ENCODE measurements around the gene CADM2. TPM values are rescaled to one million over a fixed set of nuclear protein-coding genes. Genes with fewer than 3 reads are reported as not detected.

The CADM2 gene
- total RNA-seq, 2 experiments from 2014 or later: not detected

GRCh38 chr3:85535517-85535916, 576.7 kb downstream of the CADM2 start:
- intact Hi-C loops (cut with micrococcal nuclease): no loop called here
- H3K4me1 Mint-ChIP-seq (ENCODE audit: low read depth): no peaks in the 10 kb centered on the region
- H3K4me3 Mint-ChIP-seq: no peak overlapping the region
- H3K36me3 Mint-ChIP-seq (ENCODE audit: low read depth): no peaks in the 10 kb centered on the region
- H3K27ac Mint-ChIP-seq: no peak overlapping the region
- CTCF ChIA-PET: no interaction called here
- H3K27me3 Mint-ChIP-seq (ENCODE audit: low read depth): no peaks in the 10 kb centered on the region
- peaks cover 3% of the 10 kb centered on the region for H3K9me3 Mint-ChIP-seq
- no peak for DNase-seq

GRCh38 chr3:85539232-85539631, 580.4 kb downstream of the CADM2 start:
- peaks cover 2% of the 10 kb centered on the region for H3K9me3 Mint-ChIP-seq
- CTCF ChIA-PET: no interaction called here
- no peak overlapping the region for H3K4me3 Mint-ChIP-seq
- H3K27ac Mint-ChIP-seq: no peak overlapping the region
- no peaks in the 10 kb centered on the region for H3K4me1 Mint-ChIP-seq (ENCODE audit: low read depth)
- DNase-seq: no peak
- no peaks in the 10 kb centered on the region for H3K27me3 Mint-ChIP-seq (ENCODE audit: low read depth)
- H3K36me3 Mint-ChIP-seq (ENCODE audit: low read depth): no peaks in the 10 kb centered on the region
- intact Hi-C loops (cut with micrococcal nuclease): no loop called here

GRCh38 chr3:85554153-85554552, 595.4 kb downstream of the CADM2 start:
- CTCF ChIA-PET: no interaction called here
- Mint-ChIP-seq H3K27me3 (ENCODE audit: low read depth) (no peaks in the 10 kb centered on the region), H3K4me1 (ENCODE audit: low read depth) (no peaks in the 10 kb centered on the region), H3K36me3 (ENCODE audit: low read depth) (no peaks in the 10 kb centered on the region), H3K9me3 (no peaks in the 10 kb centered on the region), H3K4me3 (no peak overlapping the region), H3K27ac (no peak overlapping the region)
- intact Hi-C loops (cut with micrococcal nuclease): no loop called here
- DNase-seq: no peak

- Mint-ChIP-seq H3K4me1 (ENCODE audit: low read depth) (no peaks in the 10 kb centered on the region), H3K27me3 (ENCODE audit: low read depth) (no peaks in the 10 kb centered on the region), H3K36me3 (ENCODE audit: low read depth) (no peaks in the 10 kb centered on the region), H3K27ac (no peak overlapping the region), H3K4me3 (no peak overlapping the region), H3K9me3 (no peaks in the 10 kb centered on the region)
- intact Hi-C loops (cut with micrococcal nuclease): no loop called here
- CTCF ChIA-PET: no interaction called here
- DNase-seq: no peak
These were observed 601.4 kb downstream of the CADM2 start for GRCh38 chr3:85560088-85560785.

GRCh38 chr3:85567071-85567676, 608.4 kb downstream of the CADM2 start:
- Mint-ChIP-seq H3K4me1 (ENCODE audit: low read depth) (no peaks in the 10 kb centered on the region), H3K4me3 (no peak overlapping the region), H3K27me3 (ENCODE audit: low read depth) (no peaks in the 10 kb centered on the region), H3K36me3 (ENCODE audit: low read depth) (no peaks in the 10 kb centered on the region), H3K9me3 (no peaks in the 10 kb centered on the region), H3K27ac (no peak overlapping the region)
- CTCF ChIA-PET: interaction anchor here (0.6 kb wide), 1 partner anchor 55 kb away, joined by 3 read pairs; no protein-coding TSS in a partner anchor
- peak; percentile 51 for DNase-seq
- intact Hi-C loops (cut with micrococcal nuclease): loop anchor here (2.0 kb wide), 1 partner anchor 1018 kb away; no protein-coding TSS in a partner anchor

GRCh38 chr3:85570819-85571218, 612.0 kb downstream of the CADM2 start:
- Mint-ChIP-seq H3K27me3 (ENCODE audit: low read depth) (no peaks in the 10 kb centered on the region), H3K9me3 (no peaks in the 10 kb centered on the region), H3K4me1 (ENCODE audit: low read depth) (no peaks in the 10 kb centered on the region), H3K27ac (no peak overlapping the region), H3K4me3 (no peak overlapping the region), H3K36me3 (ENCODE audit: low read depth) (no peaks in the 10 kb centered on the region)
- no peak for DNase-seq
- intact Hi-C loops (cut with micrococcal nuclease): no loop called here
- CTCF ChIA-PET: no interaction called here

GRCh38 chr3:85571835-85572234, 613.0 kb downstream of the CADM2 start:
- Mint-ChIP-seq H3K36me3 (ENCODE audit: low read depth) (no peaks in the 10 kb centered on the region), H3K9me3 (no peaks in the 10 kb centered on the region), H3K4me1 (ENCODE audit: low read depth) (no peaks in the 10 kb centered on the region), H3K4me3 (no peak overlapping the region), H3K27me3 (ENCODE audit: low read depth) (no peaks in the 10 kb centered on the region), H3K27ac (no peak overlapping the region)
- intact Hi-C loops (cut with micrococcal nuclease): no loop called here
- CTCF ChIA-PET: interaction anchor here (0.6 kb wide), 2 partner anchors 9 to 23 kb away, joined by 3 read pairs; no protein-coding TSS in a partner anchor
- no peak for DNase-seq

GRCh38 chr3:85572426-85572825, 613.6 kb downstream of the CADM2 start:
- Mint-ChIP-seq H3K27me3 (ENCODE audit: low read depth) (no peaks in the 10 kb centered on the region), H3K36me3 (ENCODE audit: low read depth) (no peaks in the 10 kb centered on the region), H3K9me3 (no peaks in the 10 kb centered on the region), H3K4me1 (ENCODE audit: low read depth) (no peaks in the 10 kb centered on the region), H3K27ac (no peak overlapping the region), H3K4me3 (no peak overlapping the region)
- intact Hi-C loops (cut with micrococcal nuclease): no loop called here
- DNase-seq: no peak
- CTCF ChIA-PET: interaction anchor here (0.6 kb wide), 2 partner anchors 10 to 23 kb away, joined by 3 read pairs; no protein-coding TSS in a partner anchor

- H3K27me3 Mint-ChIP-seq (ENCODE audit: low read depth): no peaks in the 10 kb centered on the region
- H3K36me3 Mint-ChIP-seq (ENCODE audit: low read depth): no peaks in the 10 kb centered on the region
- no peaks in the 10 kb centered on the region for H3K4me1 Mint-ChIP-seq (ENCODE audit: low read depth)
- intact Hi-C loops (cut with micrococcal nuclease): no loop called here
- no peak for DNase-seq
- H3K27ac Mint-ChIP-seq: no peak overlapping the region
- H3K4me3 Mint-ChIP-seq: no peak overlapping the region
- no peaks in the 10 kb centered on the region for H3K9me3 Mint-ChIP-seq
- CTCF ChIA-PET: interaction anchor here (0.5 kb wide), 1 partner anchor 228 kb away, joined by 3 read pairs; no protein-coding TSS in a partner anchor
These were observed 614.2 kb downstream of the CADM2 start for GRCh38 chr3:85572978-85573377.

- H3K4me3 Mint-ChIP-seq: no peak overlapping the region
- intact Hi-C loops (cut with micrococcal nuclease): no loop called here
- no peaks in the 10 kb centered on the region for H3K9me3 Mint-ChIP-seq
- DNase-seq: no peak
- no peaks in the 10 kb centered on the region for H3K4me1 Mint-ChIP-seq (ENCODE audit: low read depth)
- H3K36me3 Mint-ChIP-seq (ENCODE audit: low read depth): no peaks in the 10 kb centered on the region
- H3K27ac Mint-ChIP-seq: no peak overlapping the region
- H3K27me3 Mint-ChIP-seq (ENCODE audit: low read depth): no peaks in the 10 kb centered on the region
- CTCF ChIA-PET: interaction anchor here (0.6 to 1.6 kb wide), 3 partner anchors 12 to 493 kb away, joined by 3 to 7 read pairs (median 5); no protein-coding TSS in a partner anchor
These were observed 615.4 kb downstream of the CADM2 start for GRCh38 chr3:85574006-85574705.

GRCh38 chr3:85576091-85576690, 617.4 kb downstream of the CADM2 start:
- Mint-ChIP-seq H3K4me3 (no peak overlapping the region), H3K9me3 (no peaks in the 10 kb centered on the region), H3K27me3 (ENCODE audit: low read depth) (no peaks in the 10 kb centered on the region), H3K27ac (no peak overlapping the region), H3K4me1 (ENCODE audit: low read depth) (no peaks in the 10 kb centered on the region), H3K36me3 (ENCODE audit: low read depth) (no peaks in the 10 kb centered on the region)
- peak; percentile 69 for DNase-seq
- CTCF ChIA-PET: interaction anchor here (0.9 kb wide), 1 partner anchor 1028 kb away, joined by 4 read pairs; no protein-coding TSS in a partner anchor
- intact Hi-C loops (cut with micrococcal nuclease): loop anchor here (1.0 kb wide), 1 partner anchor 1028 kb away; no protein-coding TSS in a partner anchor

- Mint-ChIP-seq H3K27me3 (ENCODE audit: low read depth) (no peaks in the 10 kb centered on the region), H3K4me3 (no peak overlapping the region), H3K4me1 (ENCODE audit: low read depth) (no peaks in the 10 kb centered on the region), H3K36me3 (ENCODE audit: low read depth) (no peaks in the 10 kb centered on the region), H3K27ac (no peak overlapping the region), H3K9me3 (no peaks in the 10 kb centered on the region)
- DNase-seq: no peak
- CTCF ChIA-PET: interaction anchor here (0.6 to 0.9 kb wide), 3 partner anchors 268 to 1028 kb away, joined by 3 to 4 read pairs (median 4); no protein-coding TSS in a partner anchor
- intact Hi-C loops (cut with micrococcal nuclease): loop anchor here (1.0 kb wide), 1 partner anchor 1028 kb away; no protein-coding TSS in a partner anchor
These were observed 618.0 kb downstream of the CADM2 start for GRCh38 chr3:85576697-85577200.

Data from activated naive CD4-positive, alpha-beta T cell treated with anti-CD3 and anti-CD28 coated beads for 36 hours (primary cell).